Eye (tissue), 1 donor: ENCODE results near the gene CEMIP2.

Experiments
- DNase-seq: peaks from one replicate; pipeline ENCODE4 v3.0.0-alpha.2; 2015

CEMIP2 gene

GRCh38 chr9:71769175-71770161 lies 1.2 kb upstream of the CEMIP2 start:
- DNase-seq: peak; percentile 75

GRCh38 chr9:71767776-71768321 lies 464 bp downstream of the CEMIP2 start:
- peak; percentile 88 for DNase-seq

GRCh38 chr9:71767163-71767775 lies 1.0 kb downstream of the CEMIP2 start:
- DNase-seq: no peak

- DNase-seq: no peak
Measured at GRCh38 chr9:71766663-71767062, 1.6 kb downstream of the CEMIP2 start.

- no peak for DNase-seq
Measured at GRCh38 chr9:71765693-71766092, 2.6 kb downstream of the CEMIP2 start.

- DNase-seq: no peak
Measured at GRCh38 chr9:71764891-71765290, 3.4 kb downstream of the CEMIP2 start.

- DNase-seq: peak; percentile 30
Measured at GRCh38 chr9:71764463-71764862, 3.9 kb downstream of the CEMIP2 start.

- no peak for DNase-seq
Measured at GRCh38 chr9:71763832-71764231, 4.5 kb downstream of the CEMIP2 start.

GRCh38 chr9:71762900-71763653 lies 5.2 kb downstream of the CEMIP2 start:
- no peak for DNase-seq

- no peak for DNase-seq
Measured at GRCh38 chr9:71761938-71762353, 6.4 kb downstream of the CEMIP2 start.

- peak; percentile 79 for DNase-seq
Measured at GRCh38 chr9:71760901-71761300, 7.4 kb downstream of the CEMIP2 start.

GRCh38 chr9:71758785-71759184 lies 9.5 kb downstream of the CEMIP2 start:
- DNase-seq: no peak

GRCh38 chr9:71758277-71758676 lies 10.0 kb downstream of the CEMIP2 start:
- peak; percentile 43 for DNase-seq

- DNase-seq: no peak
Measured at GRCh38 chr9:71756753-71757152, 11.6 kb downstream of the CEMIP2 start.

GRCh38 chr9:71755869-71756268 lies 12.4 kb downstream of the CEMIP2 start:
- no peak for DNase-seq

- no peak for DNase-seq
Measured at GRCh38 chr9:71755230-71755629, 13.1 kb downstream of the CEMIP2 start.

- DNase-seq: no peak
Measured at GRCh38 chr9:71754151-71754550, 14.2 kb downstream of the CEMIP2 start.

- peak; percentile 88 for DNase-seq
Measured at GRCh38 chr9:71752928-71753327, 15.4 kb downstream of the CEMIP2 start.

GRCh38 chr9:71752352-71752751 lies 16.0 kb downstream of the CEMIP2 start:
- no peak for DNase-seq

GRCh38 chr9:71748280-71748743 lies 20.0 kb downstream of the CEMIP2 start:
- no peak for DNase-seq

- DNase-seq: no peak
Measured at GRCh38 chr9:71747576-71747975, 20.7 kb downstream of the CEMIP2 start.

- no peak for DNase-seq
Measured at GRCh38 chr9:71746758-71747125, 21.6 kb downstream of the CEMIP2 start.
